Fibroblast of pulmonary artery (primary cell): Measurements from ENCODE around the gene RGS19.
"Not testable (repeated sequence)": the region's sequence is repeated elsewhere in the genome, so short reads cannot be mapped to it uniquely, and the experiment has no call there.

ENCODE experiments used
- DNase-seq: peaks from one replicate; pipeline ENCODE4 v3.0.0-alpha.2; 2010; ENCODE audit warnings: low read depth
- H3K4me3 ChIP-seq: replicated peaks from 2 replicates; pipeline ENCODE4 v1.5.1; 2011; ENCODE audit warnings: low read depth, mild to moderate bottlenecking, control low read depth, low read length, moderate library complexity
- CTCF ChIP-seq: IDR thresholded peaks from 2 replicates; pipeline ENCODE4 v1.5.1; 2011; ENCODE audit warnings: mild to moderate bottlenecking, control low read depth, low read length, inconsistent platforms; ENCODE audit errors: missing control alignments

Gene RGS19

GRCh38 chr20:64090165-64090564 lies 10.8 kb upstream of the RGS19 start:
- no peak for TF ChIP-seq CTCF
- H3K4me3 ChIP-seq: no peak overlapping the region
- no peak for DNase-seq

- not testable (repeated sequence) for DNase-seq, H3K4me3 ChIP-seq
Observed at GRCh38 chr20:64088586-64088985, 9.3 kb upstream of the RGS19 start.

GRCh38 chr20:64087226-64087825 lies 8.0 kb upstream of the RGS19 start:
- H3K4me3 ChIP-seq, DNase-seq: not testable (repeated sequence)

DNA sequence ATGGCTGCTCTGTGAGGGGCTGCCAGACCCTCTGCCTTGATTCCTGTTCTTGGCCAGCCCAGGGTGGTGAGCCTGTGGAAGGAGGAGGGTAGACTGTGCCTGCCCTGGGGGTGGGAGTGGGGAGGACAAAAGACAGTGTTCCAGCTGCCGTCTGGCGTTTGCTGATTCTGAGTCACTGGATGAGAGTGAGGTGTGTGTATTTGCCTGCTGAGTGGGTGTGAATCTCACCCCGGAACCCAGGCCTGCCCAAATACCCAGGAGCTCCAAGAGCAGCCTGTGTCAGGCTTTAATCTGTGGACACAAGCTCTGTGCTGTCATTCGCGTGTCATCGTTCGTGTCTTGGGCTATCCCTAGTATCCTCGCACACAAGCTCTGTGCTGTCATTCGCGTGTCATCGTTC lies 7.5 kb upstream of the RGS19 start:
- no peak for TF ChIP-seq CTCF
- no peak overlapping the region for H3K4me3 ChIP-seq
- no peak for DNase-seq

DNA sequence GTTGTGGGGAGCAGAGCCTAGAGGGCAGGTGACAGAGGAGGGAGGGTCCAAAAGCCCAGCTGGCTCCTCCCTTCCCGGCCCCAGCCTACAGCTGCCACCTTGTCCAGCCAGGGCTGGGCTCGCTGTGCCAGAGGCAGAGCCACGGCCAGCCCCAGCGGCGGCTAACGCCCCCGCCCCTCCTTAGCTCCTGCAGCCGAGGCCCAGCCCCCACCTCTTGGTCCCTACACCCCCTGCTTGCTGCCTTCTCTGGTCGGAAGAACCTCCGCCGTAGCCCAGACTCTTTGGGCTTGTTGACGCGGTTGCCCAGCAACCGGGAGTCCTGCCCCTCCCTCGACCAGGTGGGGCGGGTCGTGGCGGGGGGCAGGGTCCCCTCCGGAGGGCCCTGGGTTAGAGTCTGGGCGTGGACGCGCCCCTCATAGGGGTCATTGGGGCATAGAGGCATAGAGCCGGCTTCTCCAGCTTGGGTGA lies 5.4 kb upstream of the RGS19 start:
- H3K4me3 ChIP-seq: no peak overlapping the region
- no peak for DNase-seq
- TF ChIP-seq CTCF: no peak

DNA sequence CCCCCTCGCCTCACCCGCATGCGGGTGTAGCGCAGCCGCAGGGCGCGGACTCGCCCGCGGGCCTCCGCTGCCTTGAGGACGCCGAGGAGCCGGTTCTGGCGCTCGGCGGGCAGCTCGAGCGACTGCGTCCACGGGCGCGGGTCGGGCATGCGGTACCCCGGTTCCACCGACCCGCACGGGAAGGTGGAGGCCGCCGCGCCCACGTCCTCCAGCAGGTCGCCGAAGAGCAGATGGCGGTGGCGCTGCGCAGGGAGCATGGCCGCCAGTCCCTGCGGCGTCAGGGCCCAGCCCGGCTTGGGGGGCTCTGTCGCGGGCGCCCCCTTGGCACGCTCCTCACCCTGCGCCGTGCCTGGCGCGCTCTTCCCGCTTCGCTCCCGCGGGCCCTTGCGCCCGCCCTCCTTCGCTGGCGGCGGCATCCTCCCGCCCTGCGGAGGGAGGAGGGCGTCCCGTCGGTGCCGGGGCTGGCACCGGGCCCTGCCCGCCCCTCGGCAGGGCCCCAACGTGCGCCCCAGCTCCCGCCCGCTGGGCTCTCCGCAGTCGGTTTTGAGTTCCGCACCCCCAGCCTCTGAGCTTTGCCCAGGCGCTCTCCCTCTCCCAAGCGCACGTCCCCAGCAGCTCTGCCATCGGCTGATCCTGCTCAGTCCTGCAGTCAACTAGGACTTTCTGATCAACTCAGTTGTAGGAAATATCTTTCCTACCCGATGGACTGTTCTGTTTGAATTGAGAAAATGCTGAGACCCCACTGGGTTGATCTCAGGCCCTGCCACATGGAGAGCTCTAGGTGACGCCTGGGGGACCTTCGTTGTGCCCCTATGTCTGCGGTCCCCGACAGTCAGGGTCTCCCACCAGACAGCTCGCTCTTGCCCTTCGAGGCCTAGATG lies 4.7 kb upstream of the RGS19 start, which contains the start of gene LKAAEAR1:
TSS of gene LKAAEAR1 (minus strand) at position 595 of the 881 bp plus-strand sequence. CDS start at position 416, 179 bp downstream.
- no peak for DNase-seq
- H3K4me3 ChIP-seq: peak within 1 kb of the TSS; percentile 37
- TF ChIP-seq CTCF: no peak

DNA sequence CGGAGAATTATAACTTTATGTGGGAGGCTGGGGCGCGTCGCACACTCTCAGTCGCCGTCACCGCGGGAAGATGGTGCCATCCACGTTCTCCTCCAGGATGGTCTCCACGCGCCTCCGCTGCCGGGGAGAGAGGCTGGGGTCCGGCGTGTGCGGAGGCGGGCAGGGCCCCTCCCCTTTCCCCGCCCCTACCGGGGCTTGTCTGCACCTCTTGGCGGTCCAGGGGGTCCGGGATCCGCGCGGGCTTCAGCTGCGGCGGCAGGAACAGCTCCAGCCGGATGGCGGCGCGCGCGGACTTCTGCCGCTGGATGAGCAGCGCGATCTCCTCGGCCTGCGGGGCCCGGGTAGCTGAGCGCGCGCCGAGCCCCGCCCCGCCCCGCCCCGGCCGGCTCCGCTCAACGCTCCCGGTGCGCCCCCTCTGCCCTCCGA lies 4.1 kb upstream of the RGS19 start:
- peak; percentile 72 for DNase-seq
- peak overlapping the region; percentile 37 for H3K4me3 ChIP-seq
- TF ChIP-seq CTCF: peak; percentile 36
